GM21786 (cell line): Measurements from ENCODE around the gene IRX3.
"Not testable (repeated sequence)": the region's sequence is repeated elsewhere in the genome, so short reads cannot be mapped to it uniquely, and the experiment has no call there.

Experiments used
- ATAC-seq: cut with Tn5 transposase; IDR thresholded peaks from one replicate; pipeline ENCODE4 v1.9.1; 2021; ENCODE audit not compliant: unreplicated experiment

The IRX3 gene

GRCh38 chr16:54277845-54278703 lies 8.5 kb downstream of the IRX3 start:
- no peak for ATAC-seq

- ATAC-seq = no peak
These were observed 10.6 kb downstream of the IRX3 start for GRCh38 chr16:54275956-54276355.

- ATAC-seq = no peak
These were observed 13.0 kb downstream of the IRX3 start for GRCh38 chr16:54273566-54273965.

- ATAC-seq = no peak
These were observed 15.9 kb downstream of the IRX3 start for GRCh38 chr16:54270711-54271110.

GRCh38 chr16:54269461-54269860 lies 17.1 kb downstream of the IRX3 start:
- no peak for ATAC-seq

- ATAC-seq = no peak
These were observed 17.8 kb downstream of the IRX3 start for GRCh38 chr16:54268766-54269165.

GRCh38 chr16:54268340-54268739 lies 18.2 kb downstream of the IRX3 start:
- ATAC-seq = no peak

- ATAC-seq = no peak
These were observed 20.1 kb downstream of the IRX3 start for GRCh38 chr16:54266363-54266955.

GRCh38 chr16:54265575-54266107 lies 20.9 kb downstream of the IRX3 start:
- ATAC-seq = no peak

- ATAC-seq = no peak
These were observed 33.5 kb downstream of the IRX3 start for GRCh38 chr16:54253118-54253517.

GRCh38 chr16:54248863-54249710 lies 37.5 kb downstream of the IRX3 start:
- ATAC-seq = no peak

- ATAC-seq = not testable (repeated sequence)
These were observed 38.9 kb downstream of the IRX3 start for GRCh38 chr16:54247705-54248104.

- ATAC-seq = no peak
These were observed 40.1 kb downstream of the IRX3 start for GRCh38 chr16:54246454-54246821.

GRCh38 chr16:54245788-54246453 lies 40.7 kb downstream of the IRX3 start:
- ATAC-seq = no peak

- no peak for ATAC-seq
These were observed 42.3 kb downstream of the IRX3 start for GRCh38 chr16:54244061-54244886.

- no peak for ATAC-seq
These were observed 43.4 kb downstream of the IRX3 start for GRCh38 chr16:54243202-54243601.

- no peak for ATAC-seq
These were observed 44.4 kb downstream of the IRX3 start for GRCh38 chr16:54242199-54242598.

- no peak for ATAC-seq
These were observed 45.1 kb downstream of the IRX3 start for GRCh38 chr16:54241525-54241924.

- no peak for ATAC-seq
These were observed 46.1 kb downstream of the IRX3 start for GRCh38 chr16:54240271-54241129.
